ENCODE data around the gene CCDC137. TPM values are rescaled to one million over a fixed set of nuclear protein-coding genes. Genes with fewer than 3 reads are reported as not detected.
"Not testable (repeated sequence)": the region's sequence is repeated elsewhere in the genome, so short reads cannot be mapped to it uniquely, and the experiment has no call there.

Gene CCDC137, protein sequence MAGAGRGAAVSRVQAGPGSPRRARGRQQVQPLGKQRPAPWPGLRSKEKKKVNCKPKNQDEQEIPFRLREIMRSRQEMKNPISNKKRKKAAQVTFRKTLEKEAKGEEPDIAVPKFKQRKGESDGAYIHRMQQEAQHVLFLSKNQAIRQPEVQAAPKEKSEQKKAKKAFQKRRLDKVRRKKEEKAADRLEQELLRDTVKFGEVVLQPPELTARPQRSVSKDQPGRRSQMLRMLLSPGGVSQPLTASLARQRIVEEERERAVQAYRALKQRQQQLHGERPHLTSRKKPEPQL
- 33.2 and 38.5 TPM in 2 replicates for total RNA-seq

DNA sequence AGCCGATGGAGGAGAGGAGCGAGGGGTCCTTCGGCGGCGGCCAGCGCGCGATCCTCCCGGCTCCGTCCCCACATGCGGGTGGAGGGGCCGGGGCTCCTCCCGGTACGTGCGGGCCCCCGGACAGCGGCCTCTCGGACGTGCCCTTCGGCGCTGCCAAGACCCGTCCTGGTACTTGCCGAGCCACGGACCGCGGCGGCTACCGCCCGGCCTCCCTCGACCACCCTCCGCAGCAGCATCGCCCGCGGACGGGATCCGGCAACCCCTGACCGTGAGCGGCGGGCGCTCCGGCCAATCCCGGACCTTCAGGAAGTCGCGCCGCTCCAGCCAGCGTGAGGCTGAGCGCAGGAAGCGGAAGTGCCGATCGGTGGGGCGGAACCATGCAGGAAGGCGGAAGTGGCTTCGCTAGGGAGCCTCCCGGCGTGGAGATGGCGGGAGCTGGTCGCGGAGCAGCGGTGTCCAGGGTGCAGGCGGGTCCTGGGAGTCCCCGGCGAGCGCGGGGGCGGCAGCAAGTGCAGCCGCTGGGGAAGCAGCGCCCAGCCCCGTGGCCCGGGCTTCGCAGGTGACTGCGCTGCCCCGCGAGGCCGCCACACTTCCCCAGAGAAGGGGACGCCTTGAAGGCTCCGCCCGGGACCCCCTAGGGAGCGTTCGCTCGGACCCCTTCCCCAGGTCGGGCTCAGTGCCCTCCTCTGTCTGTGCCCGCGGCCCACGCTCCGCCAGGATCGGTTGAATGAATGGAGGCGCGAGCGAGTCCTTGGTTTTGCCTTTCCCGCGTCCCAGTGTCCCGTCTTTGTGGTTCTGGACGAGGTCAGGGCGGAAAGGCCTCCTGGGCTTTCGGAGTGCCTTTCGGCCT lies at the start of gene CCDC137, which contains the start of gene OXLD1:
CCDC137 (plus strand) TSS at position 396 of the 850 bp plus-strand sequence; CDS start at position 426, 30 bp downstream.
OXLD1 (minus strand) TSS at position 264 of the 850 bp plus-strand sequence; CDS start at position 236, 28 bp downstream.
- intact Hi-C loops (cut with micrococcal nuclease) = loop anchor here (1.0 kb wide), 4 partner anchors 17 to 46 kb away; partner anchors contain the start of genes ARL16, MRPL12, NPLOC4 and SLC25A10

DNA sequence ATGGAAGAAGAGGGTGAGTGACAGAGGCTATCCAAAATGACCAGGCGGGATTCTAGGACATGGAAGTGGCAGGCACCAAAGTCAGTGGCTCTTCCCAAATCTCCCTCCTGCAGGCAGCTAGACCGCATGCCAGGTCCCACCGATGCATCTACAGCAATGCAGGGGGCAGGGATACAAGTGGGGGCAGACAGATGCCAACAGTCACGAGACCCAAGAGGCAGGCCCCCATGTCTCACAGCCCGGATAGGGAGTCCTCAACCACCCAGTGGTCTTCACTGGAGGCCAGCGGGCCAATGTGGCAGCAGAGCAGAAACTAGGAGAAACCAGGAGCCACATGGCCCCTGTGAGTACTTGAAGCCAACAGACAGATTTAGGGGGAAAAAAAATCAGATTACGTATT lies 49.7 kb upstream of the CCDC137 start:
- intact Hi-C loops (cut with micrococcal nuclease) = no loop called here

DNA sequence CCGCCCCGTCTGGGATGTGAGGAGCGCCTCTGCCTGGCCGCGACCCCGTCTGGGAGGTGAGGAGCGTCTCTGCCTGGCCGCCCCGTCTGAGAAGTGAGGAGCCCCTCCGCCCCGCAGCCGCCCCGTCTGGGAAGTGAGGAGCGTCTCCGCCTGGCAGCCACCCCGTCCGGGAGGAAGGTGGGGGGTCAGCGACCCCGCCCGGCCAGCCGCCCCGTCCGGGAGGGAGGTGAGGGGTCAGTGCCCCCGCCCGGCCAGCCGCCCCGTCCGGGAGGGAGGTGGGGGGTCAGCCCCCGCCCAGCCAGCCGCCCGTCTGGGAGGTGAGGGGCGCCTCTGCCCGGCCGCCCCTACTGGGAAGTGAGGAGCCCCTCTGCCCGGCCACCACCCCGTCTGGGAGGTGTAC lies 48.2 kb upstream of the CCDC137 start:
- intact Hi-C loops (cut with micrococcal nuclease) = not testable (repeated sequence)

DNA sequence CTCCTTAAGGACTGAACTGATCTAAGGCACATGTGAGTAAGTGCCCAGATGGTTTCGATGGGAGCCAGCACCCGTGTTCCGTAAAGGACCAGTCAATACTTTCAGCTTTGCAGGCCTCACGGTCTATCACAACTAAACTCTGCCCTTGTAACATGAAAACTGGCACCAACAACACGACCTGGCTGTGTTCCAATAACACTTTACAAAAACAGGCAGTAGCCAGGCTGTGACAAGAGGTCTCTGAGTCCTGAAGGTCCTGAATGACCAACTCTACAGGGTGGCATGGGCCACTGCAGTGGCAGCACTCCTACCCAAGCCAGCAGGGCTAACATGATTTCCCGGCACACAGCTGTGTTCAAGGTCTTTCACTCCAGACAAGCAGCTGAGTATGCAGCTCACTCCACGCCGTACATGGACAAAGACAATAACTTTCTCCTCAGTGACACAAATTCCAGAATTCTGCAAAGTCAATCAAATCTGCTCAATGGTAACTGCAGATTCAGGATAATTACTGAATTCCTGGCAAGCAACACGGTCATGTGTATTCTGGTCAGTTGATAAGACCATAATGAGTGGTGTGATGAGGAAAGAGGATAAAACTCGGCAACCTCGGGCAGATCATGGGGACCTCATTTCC lies 44.9 kb upstream of the CCDC137 start:
- intact Hi-C loops (cut with micrococcal nuclease) = no loop called here

DNA sequence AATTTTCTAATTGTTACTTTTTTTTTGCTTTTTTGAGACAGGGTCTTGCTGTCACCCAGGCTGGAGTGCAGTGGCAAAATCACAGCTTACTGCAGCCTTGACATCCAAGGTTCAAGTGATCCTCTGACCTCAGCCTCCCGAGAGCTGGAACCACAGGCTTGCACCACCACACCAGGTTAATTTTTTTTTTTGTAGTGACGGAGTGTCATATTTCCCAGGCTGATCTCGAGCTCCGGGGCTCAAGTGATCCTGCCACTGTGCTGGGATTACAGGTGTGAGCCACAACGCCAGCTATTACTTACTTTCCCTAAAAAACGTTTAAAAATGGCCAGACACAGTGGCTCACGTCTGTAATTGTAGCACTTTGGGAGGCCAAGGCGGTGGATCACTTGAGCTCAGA lies 36.3 kb upstream of the CCDC137 start:
- intact Hi-C loops (cut with micrococcal nuclease) = no loop called here

DNA sequence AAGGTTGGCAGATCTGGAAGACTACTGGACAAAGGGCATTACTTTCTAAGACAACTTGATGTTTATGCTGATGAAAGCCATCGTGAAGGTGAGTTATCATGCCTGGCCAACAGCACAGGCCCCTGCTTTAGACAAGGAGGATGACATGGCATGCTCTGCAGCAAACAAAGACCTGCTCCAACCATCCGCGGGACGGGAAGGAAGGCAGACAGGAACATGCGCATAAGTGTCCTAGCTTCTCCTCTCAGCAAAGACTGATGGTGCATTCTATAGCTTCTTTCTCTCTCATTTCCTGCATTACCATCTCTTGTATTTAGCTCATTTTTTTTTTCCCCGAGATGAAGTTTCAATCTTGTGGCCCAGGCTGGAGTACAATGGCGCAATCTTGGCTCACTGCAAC lies 35.1 kb upstream of the CCDC137 start:
- intact Hi-C loops (cut with micrococcal nuclease) = no loop called here

DNA sequence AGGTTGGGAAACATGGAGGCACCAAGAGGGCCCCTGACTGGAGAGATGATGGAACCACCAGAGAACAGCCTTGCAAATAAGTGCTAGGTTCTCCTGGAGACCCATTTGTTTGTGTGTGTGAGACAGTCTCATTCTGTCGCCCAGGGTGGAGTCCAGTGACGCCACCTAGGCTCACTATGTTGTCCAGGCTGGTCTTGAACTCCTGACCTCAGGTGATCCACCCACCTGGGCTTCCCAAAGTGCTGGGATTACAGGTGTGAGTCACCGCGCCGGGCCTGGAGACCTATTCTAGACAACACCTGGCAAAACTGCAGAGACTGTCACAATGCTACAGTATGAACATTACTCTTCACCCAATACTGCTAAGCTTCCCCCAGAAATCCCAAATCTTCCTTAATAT lies 31.1 kb upstream of the CCDC137 start:
- intact Hi-C loops (cut with micrococcal nuclease) = no loop called here

DNA sequence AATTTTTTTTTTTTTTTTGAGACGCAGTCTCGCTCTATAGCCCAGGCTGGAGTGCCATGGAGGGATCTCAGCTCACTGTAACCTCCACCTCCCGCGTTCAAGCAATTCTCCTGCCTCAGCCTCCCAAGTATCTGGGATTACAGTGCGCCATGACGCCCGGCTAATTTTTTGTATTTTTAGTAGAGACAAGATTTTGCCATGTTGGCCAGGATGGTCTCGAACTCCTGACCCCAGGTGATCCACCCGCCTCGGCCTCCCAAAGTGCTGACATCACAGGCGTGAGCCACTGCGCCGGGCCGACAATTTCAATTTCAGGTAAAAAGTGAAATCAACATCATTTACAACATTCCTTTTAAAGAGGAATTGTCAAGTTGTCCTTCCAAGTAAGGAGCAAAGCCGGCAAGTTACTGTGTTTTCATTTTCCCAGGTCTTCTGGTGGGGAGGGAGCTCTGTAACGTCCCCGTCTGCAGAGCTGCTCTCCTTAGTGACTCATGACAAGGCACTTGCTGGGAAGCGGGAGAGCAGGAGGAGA lies 30.5 kb upstream of the CCDC137 start:
- intact Hi-C loops (cut with micrococcal nuclease) = no loop called here

DNA sequence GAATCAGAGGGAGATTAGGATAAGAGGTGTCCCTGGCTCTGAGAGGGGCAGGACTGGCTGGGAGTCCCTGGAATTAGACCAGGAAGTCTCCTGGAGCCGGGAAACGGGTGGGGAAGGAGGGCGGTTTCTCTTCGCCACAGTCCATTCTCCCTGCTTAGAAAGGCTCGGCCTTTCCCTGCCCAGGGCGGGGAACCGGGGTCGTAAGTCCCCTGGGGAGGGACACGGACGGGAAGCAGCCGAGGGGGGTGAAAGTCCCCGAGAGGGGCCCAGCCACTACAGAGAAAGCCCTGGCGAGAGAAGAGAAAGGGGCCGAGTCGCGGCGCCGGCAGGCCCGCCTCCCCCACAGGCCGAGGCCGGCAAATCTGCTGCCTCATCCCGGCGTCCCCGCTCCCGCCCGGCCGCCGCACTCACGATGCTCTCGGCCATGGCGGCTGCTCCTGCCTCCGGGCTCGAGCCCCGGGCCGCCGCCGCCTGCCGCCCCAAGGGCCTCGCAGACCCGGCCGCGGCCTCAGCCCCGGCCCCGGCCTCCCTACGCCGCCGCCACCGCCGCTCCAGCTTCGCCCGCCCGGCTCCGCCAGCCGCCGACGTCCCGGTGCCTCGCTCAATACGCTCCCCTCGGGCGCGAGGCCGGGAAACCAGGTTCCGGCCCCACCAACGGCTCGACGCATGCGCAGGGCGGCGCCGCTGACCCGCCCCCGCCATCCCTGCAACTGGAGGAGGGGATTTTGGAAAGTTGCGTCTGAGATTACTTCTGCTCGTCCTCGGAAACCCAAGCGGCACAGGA lies 29.8 kb upstream of the CCDC137 start, which contains the start of the genes NPLOC4 and TSPAN10:
NPLOC4 (minus strand) TSS at position 608 of the 784 bp plus-strand sequence; CDS start at position 426, 182 bp downstream.
TSPAN10 (plus strand) TSS at position 692 of the 784 bp plus-strand sequence. CDS start 5,217 bp downstream, outside the sequence.
- intact Hi-C loops (cut with micrococcal nuclease) = loop anchor here (1.0 kb wide), 2 partner anchors 30 to 47 kb away; partner anchors contain the start of genes ARL16, CCDC137 and OXLD1

DNA sequence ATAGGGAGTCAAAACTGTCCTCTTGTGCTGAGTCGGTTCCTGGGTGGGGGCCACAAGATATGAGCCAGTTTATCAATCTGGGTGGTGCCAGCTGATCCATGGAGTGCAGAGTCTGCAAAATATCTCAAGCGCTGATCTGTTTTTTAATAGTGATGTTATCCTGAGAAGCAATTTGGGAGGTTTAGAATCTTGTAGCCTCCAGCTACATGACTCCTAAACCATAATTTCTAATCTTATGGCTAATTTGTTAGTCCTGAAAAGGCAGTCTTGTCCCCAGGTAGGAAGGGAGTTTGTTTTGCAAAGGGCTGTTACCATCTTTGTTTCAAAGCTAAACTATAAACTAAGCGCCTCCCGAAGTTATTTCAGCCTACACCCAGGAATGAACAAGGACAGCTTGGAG lies 27.9 kb upstream of the CCDC137 start:
- intact Hi-C loops (cut with micrococcal nuclease) = no loop called here

DNA sequence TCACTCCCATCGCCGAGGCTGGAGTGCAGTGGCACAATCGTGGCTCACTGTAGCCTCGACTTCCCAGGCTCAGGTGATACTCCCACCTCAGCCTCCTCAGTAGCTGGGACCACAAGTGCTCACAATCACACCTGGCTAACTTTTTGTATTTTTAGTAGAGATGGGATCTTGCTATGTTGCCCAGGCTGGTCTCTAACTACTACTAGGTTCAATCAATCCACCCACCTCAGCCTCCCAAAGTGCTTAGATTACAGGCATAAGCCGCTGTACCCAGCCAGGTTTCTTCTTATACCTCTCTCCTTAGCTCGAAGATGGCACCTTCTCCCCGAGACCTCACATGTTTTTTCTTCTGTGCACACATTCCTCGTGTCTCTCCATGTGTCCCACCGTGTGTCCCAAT lies 26.5 kb upstream of the CCDC137 start:
- intact Hi-C loops (cut with micrococcal nuclease) = no loop called here

DNA sequence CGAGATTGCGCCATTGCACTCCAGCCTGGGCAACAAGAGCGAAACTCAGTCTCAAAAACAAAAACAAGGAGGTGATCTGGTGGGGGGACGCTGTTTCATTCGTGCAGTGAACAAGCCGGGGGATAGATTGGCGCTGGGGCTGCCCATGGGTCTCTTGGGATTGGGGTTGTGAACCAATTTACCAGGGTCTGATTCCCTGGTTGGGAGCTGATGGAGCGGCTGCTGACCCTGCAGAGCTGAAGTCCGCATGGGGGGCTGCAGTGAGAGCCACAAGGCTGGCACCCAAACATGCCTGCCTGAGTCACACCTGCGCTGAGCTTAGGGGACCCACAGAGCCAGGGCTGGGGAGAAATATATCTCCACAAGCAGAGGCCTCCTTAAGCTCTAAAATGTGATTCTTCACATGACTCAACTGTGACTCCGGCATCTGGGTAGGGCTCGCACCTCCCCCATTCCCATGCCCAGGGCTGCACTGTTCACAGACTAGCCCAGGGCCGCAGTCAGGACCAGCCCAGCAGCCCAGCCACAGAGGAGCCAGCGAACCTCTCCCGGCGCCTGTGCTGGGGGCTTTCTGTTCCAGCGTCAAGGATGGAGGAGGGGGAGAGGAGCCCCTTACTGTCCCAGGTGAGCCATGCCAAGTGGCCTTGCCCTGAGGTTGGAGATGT lies 24.6 kb upstream of the CCDC137 start:
- intact Hi-C loops (cut with micrococcal nuclease) = no loop called here

DNA sequence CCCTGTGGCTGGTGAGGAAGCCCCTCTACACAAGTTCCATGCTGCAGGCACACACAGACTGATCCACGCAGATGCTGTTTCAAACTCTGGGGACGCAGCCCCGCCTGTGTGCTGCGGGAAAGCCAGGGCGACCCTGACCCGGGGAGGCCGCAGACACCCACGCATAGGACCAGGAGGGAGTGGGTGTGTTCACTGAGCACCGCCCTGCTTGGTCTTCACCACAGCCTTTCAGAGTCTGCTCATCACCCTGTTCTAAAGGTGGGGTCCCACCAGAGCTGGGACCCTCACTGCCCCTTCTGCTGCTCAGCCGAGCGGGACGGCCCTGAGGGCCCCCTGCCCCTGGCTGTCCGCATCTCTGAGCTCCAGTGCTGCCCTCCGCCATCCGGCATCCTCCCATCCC lies 22.0 kb upstream of the CCDC137 start:
- intact Hi-C loops (cut with micrococcal nuclease) = no loop called here

DNA sequence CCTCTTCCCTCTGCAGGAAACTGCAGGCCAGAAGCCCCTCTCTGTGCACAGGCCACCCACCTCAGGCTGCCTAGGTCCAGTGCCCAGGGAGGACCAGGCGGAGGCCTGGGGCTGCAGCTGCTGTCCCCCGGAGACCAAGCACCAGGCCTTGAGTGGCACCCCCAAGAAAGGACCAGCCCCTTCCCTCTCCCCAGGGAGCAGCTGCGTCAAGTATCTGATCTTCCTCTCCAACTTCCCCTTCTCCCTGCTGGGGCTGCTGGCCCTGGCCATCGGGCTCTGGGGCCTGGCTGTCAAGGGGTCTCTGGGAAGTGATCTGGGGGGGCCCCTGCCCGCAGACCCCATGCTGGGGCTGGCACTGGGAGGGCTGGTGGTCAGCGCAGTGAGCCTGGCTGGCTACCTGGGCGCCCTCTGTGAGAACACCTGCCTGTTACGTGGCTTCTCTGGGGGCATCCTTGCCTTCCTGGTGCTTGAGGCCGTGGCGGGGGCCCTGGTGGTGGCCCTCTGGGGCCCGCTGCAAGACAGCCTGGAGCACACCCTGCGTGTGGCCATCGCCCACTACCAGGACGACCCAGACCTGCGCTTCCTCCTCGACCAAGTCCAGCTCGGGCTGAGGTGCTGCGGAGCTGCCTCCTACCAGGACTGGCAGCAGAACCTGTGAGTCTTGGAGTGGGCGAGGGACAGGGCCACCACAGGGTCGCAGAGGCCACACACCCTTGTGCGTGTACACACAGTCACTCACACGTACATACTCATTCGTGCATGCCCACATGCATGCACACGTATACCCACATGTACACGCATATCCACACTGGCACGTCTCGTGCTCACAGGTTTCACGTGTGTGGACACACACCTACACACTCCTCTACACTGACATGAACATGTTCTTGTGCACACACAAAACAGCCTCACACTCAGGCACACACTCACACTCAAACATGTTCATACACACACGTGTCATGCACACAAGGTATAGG lies 21.3 kb upstream of the CCDC137 start:
- intact Hi-C loops (cut with micrococcal nuclease) = no loop called here

DNA sequence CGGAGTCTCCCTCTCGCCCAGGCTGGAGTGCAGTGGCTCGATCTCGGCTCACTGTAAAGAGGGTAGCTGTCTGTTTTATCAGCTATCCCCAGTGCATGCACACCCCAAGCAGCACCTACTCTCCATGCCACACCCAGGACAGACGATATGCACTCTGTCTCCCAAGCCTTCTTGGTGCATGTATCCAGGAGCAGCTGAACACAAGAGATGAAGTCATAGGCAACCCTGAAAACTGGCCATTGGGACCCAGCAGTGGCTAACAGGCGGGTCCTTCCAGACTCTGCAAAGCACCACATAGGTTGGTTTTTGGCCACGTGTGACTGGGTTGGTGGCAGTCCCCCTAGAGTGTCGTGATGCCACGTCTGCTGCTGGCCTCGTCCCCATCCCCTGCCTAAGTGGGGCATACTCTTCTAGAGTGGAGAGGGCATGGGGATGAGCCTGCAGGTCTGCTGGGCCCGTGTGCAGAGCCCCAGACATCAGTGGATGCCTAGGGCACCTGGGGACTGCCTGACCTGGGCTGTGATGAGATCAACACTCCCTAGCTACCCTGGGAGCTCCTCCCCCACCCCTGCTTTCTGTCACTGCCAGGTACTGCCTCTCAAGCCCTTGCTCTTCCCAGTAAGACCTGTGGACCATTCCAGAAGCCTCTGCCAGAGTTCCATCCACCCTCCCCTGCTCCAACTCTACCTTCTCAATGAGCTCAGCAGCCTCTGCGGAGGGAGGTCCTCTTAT lies 19.5 kb upstream of the CCDC137 start:
- intact Hi-C loops (cut with micrococcal nuclease) = no loop called here

DNA sequence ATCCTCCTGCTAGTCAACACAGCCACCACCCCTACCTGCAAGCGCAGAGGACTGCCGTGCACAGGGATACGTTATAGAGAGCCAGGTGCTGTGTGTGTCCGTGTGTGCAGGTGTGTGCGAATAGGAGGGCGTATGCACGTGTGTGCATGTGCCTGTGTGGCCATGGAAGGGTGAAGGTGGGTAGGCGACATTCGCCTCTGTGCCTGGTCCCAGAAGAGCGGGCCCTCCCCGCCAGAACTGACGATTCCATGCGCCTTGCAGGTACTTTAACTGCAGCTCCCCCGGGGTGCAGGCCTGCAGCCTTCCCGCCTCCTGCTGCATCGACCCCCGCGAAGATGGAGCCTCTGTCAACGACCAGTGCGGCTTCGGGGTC lies 18.9 kb upstream of the CCDC137 start:
- intact Hi-C loops (cut with micrococcal nuclease) = no loop called here

DNA sequence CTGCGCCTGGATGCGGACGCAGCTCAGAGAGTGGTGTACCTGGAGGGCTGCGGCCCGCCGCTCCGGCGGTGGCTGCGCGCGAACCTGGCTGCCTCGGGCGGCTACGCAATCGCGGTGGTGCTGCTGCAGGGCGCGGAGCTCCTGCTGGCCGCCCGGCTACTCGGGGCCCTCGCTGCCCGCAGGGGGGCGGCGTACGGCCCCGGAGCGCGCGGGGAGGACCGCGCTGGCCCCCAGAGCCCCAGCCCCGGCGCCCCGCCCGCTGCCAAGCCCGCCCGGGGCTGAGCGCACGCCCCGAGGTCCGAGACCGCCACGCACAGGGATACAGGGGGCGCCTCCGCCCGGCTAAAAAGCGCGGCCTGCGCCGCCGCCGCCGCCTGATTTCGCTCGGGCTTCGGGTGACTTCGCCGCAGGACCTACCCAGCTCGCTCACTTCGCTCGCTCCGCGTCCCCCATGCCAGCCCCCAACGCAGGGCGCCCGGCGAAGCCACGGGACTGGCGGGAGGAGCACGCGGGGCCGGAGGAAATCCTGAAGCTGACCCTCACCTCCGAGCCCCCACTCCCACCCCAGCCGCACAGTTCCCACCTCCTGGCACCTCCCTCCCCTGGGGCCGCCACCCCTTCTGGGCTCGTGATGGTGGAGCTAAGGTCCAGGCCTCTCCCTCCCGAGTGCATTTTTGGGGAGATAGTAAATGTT lies 18.4 kb upstream of the CCDC137 start:
- intact Hi-C loops (cut with micrococcal nuclease) = no loop called here

DNA sequence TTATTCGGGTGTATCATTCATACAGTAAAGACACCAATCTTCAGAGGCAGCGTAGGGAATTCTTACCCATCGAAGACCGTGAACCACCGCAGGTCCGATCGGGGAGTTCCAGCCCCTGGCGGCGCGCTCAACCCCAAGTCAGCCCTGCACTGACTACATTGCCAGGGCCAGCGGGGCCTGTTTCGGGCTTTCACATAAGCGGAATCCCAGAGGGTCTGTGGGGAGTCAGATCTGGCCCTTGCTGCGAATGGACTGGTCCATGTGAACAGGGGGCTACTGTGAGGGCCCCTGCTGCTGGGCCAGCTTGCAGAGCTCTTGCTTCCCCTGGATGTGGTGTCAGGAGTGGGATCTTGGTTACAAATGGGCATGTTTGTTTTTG lies 17.8 kb upstream of the CCDC137 start:
- intact Hi-C loops (cut with micrococcal nuclease) = no loop called here
